ENCODE measurements around the gene CNGB1. TPM values are rescaled to one million over a fixed set of nuclear protein-coding genes. Genes with fewer than 3 reads are reported as not detected.

The CNGB1 gene
- total RNA-seq, 1 experiment from 2014 or later, result 0.04 TPM

DNA sequence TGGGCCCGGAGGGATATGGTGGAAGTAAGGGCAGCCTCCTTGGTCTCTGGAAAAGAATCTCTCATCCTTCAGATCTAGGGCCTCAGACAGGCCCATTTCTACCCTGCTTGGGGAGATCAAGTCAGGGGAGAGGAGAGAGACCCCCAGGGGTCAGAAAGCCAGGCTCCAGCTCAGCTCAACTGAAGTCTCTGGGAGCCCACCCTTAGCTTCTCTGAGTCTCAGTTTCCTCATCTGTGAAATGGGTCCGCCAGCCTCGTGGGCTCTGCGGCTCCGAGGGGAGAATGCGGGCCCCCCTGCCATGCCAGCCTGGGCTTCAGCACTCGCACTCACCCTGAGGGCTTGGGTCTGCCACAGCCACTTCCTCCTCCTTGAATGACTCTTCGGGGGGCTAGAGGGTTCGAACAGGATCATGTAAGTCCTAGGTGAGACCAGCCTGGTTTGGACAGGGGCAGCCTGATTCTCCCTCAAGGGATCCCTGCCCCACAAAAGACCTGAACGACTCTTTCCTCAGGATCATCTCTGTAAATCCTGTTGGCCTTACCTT, 6.7 kb downstream of the CNGB1 start:
- Histone ChIP-seq H3K27me3 (ENCODE audit: low read length) (no peaks in the 10 kb centered on the region), H3K9me3 (ENCODE audit: low read length) (no peaks in the 10 kb centered on the region), H3K9ac (ENCODE audit: low read length) (no peak overlapping the region), H3K4me3 (ENCODE audit: low read length) (no peak overlapping the region), H4K20me1 (ENCODE audit: low read length) (no peaks in the 10 kb centered on the region), H3K79me2 (ENCODE audit: low read length) (no peaks in the 10 kb centered on the region), H3F3A (ENCODE audit: low read length, unreplicated experiment) (no peaks in the 10 kb centered on the region), H3K36me3 (ENCODE audit: low read depth, low read length) (no peaks in the 10 kb centered on the region), H3K27ac (ENCODE audit: low read length) (no peak overlapping the region), H2AFZ (ENCODE audit: low read length) (no peak overlapping the region), H3K9me2 (replicated peaks; ENCODE audit: low read length) (no peaks in the 10 kb centered on the region), H3K4me1 (ENCODE audit: insufficient read depth, low read length) (no peaks in the 10 kb centered on the region), H3K4me2 (ENCODE audit: low read length) (no peak overlapping the region)
- CTCF ChIA-PET, result no interaction called here
- TF ChIP-seq, protein P1, sequence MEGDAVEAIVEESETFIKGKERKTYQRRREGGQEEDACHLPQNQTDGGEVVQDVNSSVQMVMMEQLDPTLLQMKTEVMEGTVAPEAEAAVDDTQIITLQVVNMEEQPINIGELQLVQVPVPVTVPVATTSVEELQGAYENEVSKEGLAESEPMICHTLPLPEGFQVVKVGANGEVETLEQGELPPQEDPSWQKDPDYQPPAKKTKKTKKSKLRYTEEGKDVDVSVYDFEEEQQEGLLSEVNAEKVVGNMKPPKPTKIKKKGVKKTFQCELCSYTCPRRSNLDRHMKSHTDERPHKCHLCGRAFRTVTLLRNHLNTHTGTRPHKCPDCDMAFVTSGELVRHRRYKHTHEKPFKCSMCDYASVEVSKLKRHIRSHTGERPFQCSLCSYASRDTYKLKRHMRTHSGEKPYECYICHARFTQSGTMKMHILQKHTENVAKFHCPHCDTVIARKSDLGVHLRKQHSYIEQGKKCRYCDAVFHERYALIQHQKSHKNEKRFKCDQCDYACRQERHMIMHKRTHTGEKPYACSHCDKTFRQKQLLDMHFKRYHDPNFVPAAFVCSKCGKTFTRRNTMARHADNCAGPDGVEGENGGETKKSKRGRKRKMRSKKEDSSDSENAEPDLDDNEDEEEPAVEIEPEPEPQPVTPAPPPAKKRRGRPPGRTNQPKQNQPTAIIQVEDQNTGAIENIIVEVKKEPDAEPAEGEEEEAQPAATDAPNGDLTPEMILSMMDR (conservative IDR thresholded peaks at IDR 0.05; ENCODE audit: low read depth, low read length), result no peak
- no peak for TF ChIP-seq EZH2phosphoT487 (IDR thresholded peaks at IDR 0.05; ENCODE audit: borderline replicate concordance, low read length)
- no peak for TF ChIP-seq EZH2 (IDR thresholded peaks at IDR 0.05; ENCODE audit: low read length, unreplicated experiment)
- intact Hi-C loops (cut with micrococcal nuclease), result no loop called here
- no peak for DNase-seq
- BruUV-seq (replicated peaks), result no TSS peak
- POLR2A ChIA-PET (ENCODE audit: unreplicated experiment), result no interaction called here
- ATAC-seq, result no peak

DNA sequence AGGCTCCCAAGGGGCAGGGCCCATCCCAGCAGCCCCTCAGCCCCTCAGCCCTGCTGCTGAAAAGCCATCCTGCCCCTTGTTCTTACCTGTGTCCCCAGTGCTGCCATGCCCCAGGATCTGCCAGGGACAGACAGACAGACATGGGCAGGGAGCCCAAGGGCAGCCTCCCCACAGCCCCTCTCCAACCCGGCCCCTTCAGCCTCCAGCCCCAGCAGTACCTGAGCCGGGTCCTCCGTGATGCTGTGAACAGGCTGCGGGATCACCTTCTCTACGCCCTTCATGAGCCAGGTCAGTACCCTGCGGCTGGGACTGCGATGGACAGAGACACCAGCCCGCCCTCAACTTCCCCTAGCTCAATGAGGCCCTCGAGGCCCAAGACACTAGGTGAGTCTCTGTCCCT, 8.2 kb downstream of the CNGB1 start:
- ATAC-seq, result no peak
- ChIA-PET POLR2A (ENCODE audit: unreplicated experiment) (no interaction called here), CTCF (no interaction called here)

DNA sequence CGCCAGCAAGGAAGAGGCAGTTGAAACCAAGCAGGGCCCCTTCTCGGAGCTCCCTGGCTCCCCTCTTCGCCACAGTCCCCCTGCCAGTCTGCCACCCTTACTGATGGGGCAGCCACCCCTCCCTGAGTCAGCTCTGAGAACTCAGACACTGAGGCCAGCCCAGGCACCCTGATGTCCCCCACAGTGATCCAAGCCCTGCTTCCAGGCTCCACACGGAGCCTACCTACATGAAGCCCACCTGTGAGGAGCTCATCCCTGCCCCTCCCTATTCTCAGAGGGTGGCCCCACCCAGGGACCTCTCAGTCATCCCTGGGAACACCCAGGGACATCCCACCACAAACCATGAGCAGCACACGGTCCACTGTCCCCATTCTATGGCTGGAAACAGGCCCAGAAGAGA, 8.9 kb downstream of the CNGB1 start:
- no peak for ATAC-seq

More for the DNA sequence above, 8.2 kb downstream of the CNGB1 start:
- H4K20me1 ChIP-seq (ENCODE audit: low read length), result no peaks in the 10 kb centered on the region
- no peak overlapping the region for H3K4me2 ChIP-seq (ENCODE audit: low read length)
- no peak overlapping the region for H2AFZ ChIP-seq (ENCODE audit: low read length)
- H3K27ac ChIP-seq (ENCODE audit: low read length), result no peak overlapping the region
- no peaks in the 10 kb centered on the region for H3K9me3 ChIP-seq (ENCODE audit: low read length)
- no peak overlapping the region for H3K4me3 ChIP-seq (ENCODE audit: low read length)
- intact Hi-C loops (cut with micrococcal nuclease), result no loop called here
- no peak for DNase-seq
- BruUV-seq (replicated peaks), result no TSS peak
- no peaks in the 10 kb centered on the region for H3K79me2 ChIP-seq (ENCODE audit: low read length)
- H3K9me2 ChIP-seq (replicated peaks; ENCODE audit: low read length), result no peaks in the 10 kb centered on the region
- no peaks in the 10 kb centered on the region for H3K36me3 ChIP-seq (ENCODE audit: low read depth, low read length)
- no peaks in the 10 kb centered on the region for H3K4me1 ChIP-seq (ENCODE audit: insufficient read depth, low read length)
- H3K27me3 ChIP-seq (ENCODE audit: low read length), result no peaks in the 10 kb centered on the region
- no peaks in the 10 kb centered on the region for H3F3A ChIP-seq (ENCODE audit: low read length, unreplicated experiment)
- H3K9ac ChIP-seq (ENCODE audit: low read length), result no peak overlapping the region
- TF ChIP-seq, protein P1 (conservative IDR thresholded peaks at IDR 0.05; ENCODE audit: low read depth, low read length), result no peak
- TF ChIP-seq EZH2phosphoT487 (IDR thresholded peaks at IDR 0.05; ENCODE audit: borderline replicate concordance, low read length) (no peak), EZH2 (IDR thresholded peaks at IDR 0.05; ENCODE audit: low read length, unreplicated experiment) (no peak)

More for the DNA sequence above, 8.9 kb downstream of the CNGB1 start:
- H4K20me1 ChIP-seq (ENCODE audit: low read length), result no peaks in the 10 kb centered on the region
- POLR2A ChIA-PET (ENCODE audit: unreplicated experiment), result no interaction called here
- CTCF ChIA-PET, result no interaction called here
- no peak overlapping the region for H2AFZ ChIP-seq (ENCODE audit: low read length)
- no peaks in the 10 kb centered on the region for H3K27me3 ChIP-seq (ENCODE audit: low read length)
- H3K4me2 ChIP-seq (ENCODE audit: low read length), result no peak overlapping the region
- no peaks in the 10 kb centered on the region for H3K9me2 ChIP-seq (replicated peaks; ENCODE audit: low read length)
- H3K27ac ChIP-seq (ENCODE audit: low read length), result no peak overlapping the region
- H3K4me1 ChIP-seq (ENCODE audit: insufficient read depth, low read length), result no peaks in the 10 kb centered on the region
- no TSS peak for BruUV-seq (replicated peaks)
- no peaks in the 10 kb centered on the region for H3K36me3 ChIP-seq (ENCODE audit: low read depth, low read length)
- H3K9ac ChIP-seq (ENCODE audit: low read length), result no peak overlapping the region
- intact Hi-C loops (cut with micrococcal nuclease), result no loop called here
- TF ChIP-seq EZH2phosphoT487 (IDR thresholded peaks at IDR 0.05; ENCODE audit: borderline replicate concordance, low read length), result no peak
- TF ChIP-seq EZH2 (IDR thresholded peaks at IDR 0.05; ENCODE audit: low read length, unreplicated experiment), result no peak
- TF ChIP-seq, protein P1 (conservative IDR thresholded peaks at IDR 0.05; ENCODE audit: low read depth, low read length), result no peak
- H3F3A ChIP-seq (ENCODE audit: low read length, unreplicated experiment), result no peaks in the 10 kb centered on the region
- no peaks in the 10 kb centered on the region for H3K79me2 ChIP-seq (ENCODE audit: low read length)
- no peaks in the 10 kb centered on the region for H3K9me3 ChIP-seq (ENCODE audit: low read length)
- no peak for DNase-seq
- H3K4me3 ChIP-seq (ENCODE audit: low read length), result no peak overlapping the region

Measured in PC-3 (cell line).